Activated CD4-positive, alpha-beta memory T cell treated with anti-CD3 and anti-CD28 coated beads for 36 hours (primary cell): ENCODE data around the gene LSM10. TPM values are rescaled to one million over a fixed set of nuclear protein-coding genes. Genes with fewer than 3 reads are reported as not detected.

ENCODE experiments used
- CTCF ChIA-PET: fragments of 350-600 bp; sonication (Branson Sonifier 250); formaldehyde crosslinking; loops from one replicate; lab custom pipeline; 2021; ENCODE audit warnings: antibody characterized with exemption, inconsistent platforms; lab: Charles Lee
- POLR2A ChIA-PET: fragments of 350-600 bp; sonication (Branson Sonifier 250); formaldehyde crosslinking; loops from one replicate; lab custom pipeline; 2021; ENCODE audit warnings: antibody characterized with exemption; lab: Charles Lee
- DNase-seq: peaks from one replicate; pipeline ENCODE4 v3.0.0-alpha.2; 2020
- H3K27ac Mint-ChIP-seq: one replicate; pipeline ENCODE4 v1.8.0; 2021; ENCODE audit warnings: mixed read lengths
- H3K27me3 Mint-ChIP-seq: one replicate; pipeline ENCODE4 v1.8.0; 2021; ENCODE audit warnings: mixed read lengths
- H3K36me3 Mint-ChIP-seq: one replicate; pipeline ENCODE4 v1.8.0; 2021; ENCODE audit warnings: mixed read lengths
- H3K4me1 Mint-ChIP-seq: one replicate; pipeline ENCODE4 v1.8.0; 2021; ENCODE audit warnings: low read depth, mixed read lengths
- H3K4me3 Mint-ChIP-seq: one replicate; pipeline ENCODE4 v1.8.0; 2021; ENCODE audit warnings: mild to moderate bottlenecking, mixed read lengths
- H3K9me3 Mint-ChIP-seq: one replicate; pipeline ENCODE4 v1.8.0; 2021; ENCODE audit warnings: mixed read lengths
- intact Hi-C: fragments of 100-400 bp; cut with micrococcal nuclease; formaldehyde crosslinking; loops from one replicate; pipeline ENCODE4 v1.15.1; 2023
- total RNA-seq, 2 experiments: library from RNA; stranded (reverse); gene quantifications; one replicate each; pipeline ENCODE4 v1.2.3, GENCODE V29; 2021

LSM10 gene
- total RNA-seq, 2 experiments from 2014 or later = 46.0 to 47.0 TPM

DNA sequence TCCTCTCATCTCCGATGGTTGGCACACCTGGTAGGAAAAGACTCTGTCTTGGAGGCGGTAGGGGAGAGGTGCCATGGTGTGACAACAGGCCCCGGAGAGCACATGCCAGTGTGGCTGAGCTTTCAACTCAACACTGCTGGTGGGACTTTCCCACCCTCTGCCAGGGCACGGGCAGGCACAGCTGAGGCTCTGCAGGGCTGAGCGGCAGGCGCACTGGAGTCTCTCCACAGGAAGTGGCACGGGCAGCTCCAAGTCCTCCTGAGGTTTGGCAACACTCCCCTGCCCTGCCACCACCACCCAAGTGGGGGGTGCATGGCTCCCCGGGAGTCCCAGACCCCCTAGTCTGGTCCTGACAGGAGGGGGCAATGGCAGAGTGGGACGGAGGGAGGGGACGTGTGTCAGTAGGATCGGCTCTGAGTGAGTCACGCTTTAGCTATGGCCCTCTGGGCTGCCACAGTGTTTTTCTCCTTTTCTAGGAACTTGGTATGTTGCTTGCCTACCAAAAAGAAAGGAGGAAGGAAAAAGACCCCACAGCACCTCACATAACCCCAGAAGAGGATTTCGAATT is 47.0 kb downstream of the LSM10 start:
- peak; percentile 67 for DNase-seq
- CTCF ChIA-PET = interaction anchor here (0.6 to 5.0 kb wide), 10 partner anchors 8 to 202 kb away, joined by 3 to 39 read pairs (median 4); partner anchors contain the start of genes SH3D21 and TRAPPC3
- POLR2A ChIA-PET = interaction anchor here (0.8 to 1.7 kb wide), 3 partner anchors 16 to 47 kb away, joined by 3 to 6 read pairs (median 4); partner anchors contain the start of gene LSM10
- Mint-ChIP-seq H3K4me1 (peaks cover 32% of the 10 kb centered on the region), H3K27ac (peak overlapping the region; percentile 73), H3K4me3 (no peak overlapping the region), H3K36me3 (peaks cover 24% of the 10 kb centered on the region), H3K27me3 (no peaks in the 10 kb centered on the region), H3K9me3 (no peaks in the 10 kb centered on the region)
- intact Hi-C loops = loop anchor here (2.0 kb wide), 1 partner anchor 70 kb away; no protein-coding TSS in a partner anchor

DNA sequence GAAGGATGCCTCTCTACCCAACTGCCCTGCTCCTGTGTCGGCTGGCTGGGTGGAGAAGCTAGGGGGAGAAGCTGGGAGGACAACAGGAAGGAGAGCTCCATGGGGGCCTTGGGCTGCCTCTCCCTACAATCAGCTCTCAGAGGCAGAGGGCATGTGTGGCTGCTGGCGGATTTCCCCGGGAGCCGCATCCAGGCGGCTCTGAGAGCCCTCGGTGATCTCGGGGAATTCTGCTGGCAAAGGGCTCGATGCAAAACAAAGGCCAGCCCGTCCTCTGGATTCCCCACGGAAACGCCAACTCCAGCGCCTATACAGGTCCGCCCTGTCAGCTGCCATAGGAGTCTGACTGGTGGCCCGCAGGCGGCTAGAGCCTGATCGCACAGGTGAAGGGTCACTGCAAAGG is 47.9 kb downstream of the LSM10 start:
- Mint-ChIP-seq H3K4me3 (no peak overlapping the region), H3K4me1 (peaks cover 32% of the 10 kb centered on the region), H3K27ac (no peak overlapping the region), H3K9me3 (no peaks in the 10 kb centered on the region), H3K27me3 (no peaks in the 10 kb centered on the region), H3K36me3 (peaks cover 19% of the 10 kb centered on the region)
- DNase-seq = no peak
- POLR2A ChIA-PET = interaction anchor here (1.1 to 1.7 kb wide), 2 partner anchors 35 to 37 kb away, joined by 5 to 6 read pairs; no protein-coding TSS in a partner anchor
- intact Hi-C loops = loop anchor here (2.0 kb wide), 1 partner anchor 71 kb away; no protein-coding TSS in a partner anchor
- CTCF ChIA-PET = interaction anchor here (1.0 to 5.0 kb wide), 3 partner anchors 18 to 69 kb away, joined by 4 to 39 read pairs (median 5); partner anchors contain the start of gene SH3D21

DNA sequence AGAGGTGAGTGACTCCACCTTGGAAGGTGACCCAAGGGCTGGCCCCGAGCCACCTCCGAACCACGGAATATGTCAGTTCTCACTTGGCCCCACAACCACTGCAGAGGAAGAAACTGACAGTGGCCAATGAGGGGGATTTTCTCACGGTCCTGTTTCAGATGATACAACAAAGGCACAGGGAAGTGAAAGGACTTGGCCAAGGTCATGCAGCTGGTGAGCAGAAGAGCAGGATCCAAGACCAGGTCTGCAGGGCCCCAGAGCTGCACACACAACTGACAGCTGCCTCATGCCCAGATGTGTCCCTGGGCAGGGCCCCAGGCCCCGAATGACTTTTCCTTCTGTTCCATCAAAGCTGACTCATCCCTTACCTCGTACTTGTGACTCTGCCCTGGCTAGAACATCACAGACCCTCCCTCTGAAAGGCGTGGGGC is 48.5 kb downstream of the LSM10 start:
- Mint-ChIP-seq H3K36me3 (peaks cover 21% of the 10 kb centered on the region), H3K4me1 (peaks cover 32% of the 10 kb centered on the region), H3K9me3 (no peaks in the 10 kb centered on the region), H3K27me3 (no peaks in the 10 kb centered on the region), H3K4me3 (no peak overlapping the region), H3K27ac (peak overlapping the region; percentile 38)
- ChIA-PET POLR2A (interaction anchor here (1.1 kb wide), 2 partner anchors 36 to 43 kb away, joined by 3 to 5 read pairs; partner anchors contain the start of gene SH3D21), CTCF (interaction anchor here (1.9 to 5.0 kb wide), 2 partner anchors 19 to 69 kb away, joined by 4 to 39 read pairs; no protein-coding TSS in a partner anchor)
- intact Hi-C loops = no loop called here
- DNase-seq = peak; percentile 46

DNA sequence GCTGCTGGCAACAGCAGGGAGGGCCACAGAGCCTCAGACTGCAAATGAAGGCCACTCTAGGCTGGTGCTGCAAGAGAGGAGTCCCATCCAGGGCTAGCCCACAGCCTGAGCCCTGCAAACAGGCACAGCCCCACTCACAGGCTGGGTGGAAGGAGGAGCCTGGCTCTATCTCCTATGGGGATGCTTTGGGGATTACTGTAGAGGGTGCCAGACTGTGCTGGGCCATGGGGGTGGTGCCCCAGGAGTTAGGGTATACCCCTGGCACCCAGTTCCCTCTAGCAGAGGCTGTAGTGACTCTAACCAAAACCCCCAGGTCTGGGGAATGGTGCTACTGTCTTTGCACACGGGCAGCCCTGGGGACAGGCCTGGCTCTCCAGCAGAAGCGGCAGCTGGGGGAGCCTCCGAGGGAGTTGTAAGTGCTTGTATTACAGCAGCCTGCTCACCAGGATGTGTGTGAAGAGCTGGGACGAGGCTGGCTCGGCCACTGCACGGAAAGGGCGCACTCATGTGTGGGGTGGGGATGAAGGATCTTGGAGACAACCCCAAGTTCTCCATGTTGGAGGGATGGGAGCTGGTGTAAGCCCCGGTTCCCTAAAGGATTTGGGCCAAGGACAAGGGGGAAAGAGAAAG is 50.9 kb downstream of the LSM10 start:
- H3K9me3 Mint-ChIP-seq = no peaks in the 10 kb centered on the region
- no peak overlapping the region for H3K4me3 Mint-ChIP-seq
- H3K4me1 Mint-ChIP-seq = peaks cover 31% of the 10 kb centered on the region
- no peak overlapping the region for H3K27ac Mint-ChIP-seq
- ChIA-PET POLR2A (no interaction called here), CTCF (interaction anchor here (1.0 to 3.0 kb wide), 3 partner anchors 21 to 75 kb away, joined by 3 to 10 read pairs (median 6); no protein-coding TSS in a partner anchor)
- peaks cover 24% of the 10 kb centered on the region for H3K36me3 Mint-ChIP-seq
- DNase-seq = no peak
- H3K27me3 Mint-ChIP-seq = no peaks in the 10 kb centered on the region
- intact Hi-C loops = no loop called here

DNA sequence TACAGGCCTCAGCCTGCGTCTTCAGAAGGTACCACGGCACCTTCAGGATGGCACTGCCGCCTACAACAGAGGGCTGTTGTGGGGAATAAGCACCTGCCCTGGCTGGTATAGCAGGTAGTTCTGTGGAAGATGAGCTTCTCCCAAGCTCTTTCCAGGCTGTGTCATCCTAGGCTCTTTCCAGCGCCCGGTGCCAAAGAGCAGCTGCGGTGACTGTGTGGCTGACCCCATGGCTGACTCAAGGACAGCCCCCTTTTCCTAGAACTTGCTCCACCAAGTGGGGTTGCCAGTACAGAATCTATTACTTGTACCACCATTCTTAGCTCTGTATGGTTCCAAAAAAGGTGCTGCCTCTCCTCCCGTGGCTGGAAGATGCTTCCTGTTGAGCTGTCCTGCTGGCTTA is 52.4 kb downstream of the LSM10 start:
- Mint-ChIP-seq H3K27ac (no peak overlapping the region), H3K36me3 (peaks cover 34% of the 10 kb centered on the region), H3K4me1 (peaks cover 16% of the 10 kb centered on the region), H3K9me3 (no peaks in the 10 kb centered on the region), H3K4me3 (no peak overlapping the region), H3K27me3 (no peaks in the 10 kb centered on the region)
- ChIA-PET CTCF (interaction anchor here (3.0 kb wide), 1 partner anchor 22 kb away, joined by 10 read pairs; no protein-coding TSS in a partner anchor), POLR2A (no interaction called here)
- DNase-seq = no peak
- intact Hi-C loops = no loop called here

DNA sequence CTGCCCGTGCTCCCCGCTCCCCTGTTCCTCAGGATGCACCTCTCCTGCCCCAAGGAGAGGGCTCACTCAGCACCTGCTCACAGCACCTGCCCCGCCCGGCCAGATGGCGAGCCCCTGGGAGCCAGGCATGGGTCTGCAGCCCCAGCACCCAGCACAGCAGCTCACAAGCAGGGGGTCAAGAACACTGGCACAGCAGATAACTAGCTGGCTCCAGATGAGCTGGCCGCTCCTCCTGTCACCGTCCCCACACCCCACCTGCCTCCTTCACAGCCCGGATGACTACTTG is 53.4 kb downstream of the LSM10 start:
- intact Hi-C loops = no loop called here
- Mint-ChIP-seq H3K4me3 (no peak overlapping the region), H3K27me3 (no peaks in the 10 kb centered on the region), H3K9me3 (no peaks in the 10 kb centered on the region), H3K4me1 (peaks cover 11% of the 10 kb centered on the region), H3K36me3 (peaks cover 35% of the 10 kb centered on the region), H3K27ac (no peak overlapping the region)
- DNase-seq = no peak
- ChIA-PET CTCF (interaction anchor here (0.6 to 3.7 kb wide), 3 partner anchors 58 to 206 kb away, joined by 6 to 43 read pairs (median 7); no protein-coding TSS in a partner anchor), POLR2A (interaction anchor here (0.6 kb wide), 1 partner anchor 66 kb away, joined by 3 read pairs; no protein-coding TSS in a partner anchor)

DNA sequence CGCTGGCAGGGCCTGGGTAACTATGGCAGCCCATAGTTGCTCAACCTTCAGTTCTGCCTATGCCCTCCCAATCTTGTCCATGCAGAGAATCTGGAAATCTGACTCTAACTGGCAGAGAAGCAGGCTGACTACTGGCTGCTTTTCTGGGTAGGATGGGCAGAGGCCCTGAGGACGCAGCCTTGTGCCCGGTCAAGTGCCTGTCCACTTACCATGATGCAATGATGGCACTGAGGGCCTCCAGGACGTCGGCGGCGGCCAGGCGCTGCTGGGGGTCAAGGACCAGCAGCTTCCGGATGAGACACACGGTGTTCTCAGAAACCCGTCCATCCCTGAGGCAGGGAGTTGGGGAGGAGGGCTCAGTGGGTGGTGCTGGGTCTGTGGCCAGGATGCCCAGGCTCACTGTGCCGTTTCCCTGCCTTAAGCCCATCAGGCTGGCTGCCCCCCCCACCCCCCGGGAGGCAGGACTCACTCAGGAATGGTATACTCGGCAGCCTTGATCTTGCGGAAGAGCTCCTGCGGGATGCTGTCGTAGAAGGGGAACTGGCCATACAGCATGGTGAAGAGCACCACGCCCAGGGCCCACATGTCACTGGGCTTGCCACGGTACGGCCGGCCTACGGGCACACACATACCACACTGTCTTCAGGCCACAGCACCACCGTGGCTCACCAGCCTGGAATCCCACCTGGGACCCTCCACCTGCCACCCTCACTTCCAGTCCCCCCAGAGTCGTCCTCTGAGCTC is 53.9 kb downstream of the LSM10 start:
- no peak for DNase-seq
- POLR2A ChIA-PET = interaction anchor here (0.6 kb wide), 1 partner anchor 66 kb away, joined by 3 read pairs; no protein-coding TSS in a partner anchor
- CTCF ChIA-PET = interaction anchor here (0.6 to 3.7 kb wide), 12 partner anchors 16 to 205 kb away, joined by 3 to 56 read pairs (median 8); no protein-coding TSS in a partner anchor
- Mint-ChIP-seq H3K4me3 (no peak overlapping the region), H3K4me1 (peaks cover 12% of the 10 kb centered on the region), H3K27ac (no peak overlapping the region), H3K27me3 (no peaks in the 10 kb centered on the region), H3K9me3 (no peaks in the 10 kb centered on the region), H3K36me3 (peaks cover 33% of the 10 kb centered on the region)
- intact Hi-C loops = loop anchor here (2.0 kb wide), 1 partner anchor 25 kb away; no protein-coding TSS in a partner anchor

Other genes with a start within 250 kb of the LSM10 start
- 10 to 100 TPM; 56.7 to 56.8 TPM for gene TRAPPC3, start 248.4 kb downstream of the LSM10 start, total RNA-seq
- gene MAP7D1, start 241.7 kb downstream of the LSM10 start, total RNA-seq = 100 to 1,000 TPM; 138 to 143 TPM
- gene THRAP3, start 173.5 kb downstream of the LSM10 start, total RNA-seq = 100 to 1,000 TPM; 135 to 138 TPM
- 10 to 100 TPM; 16.9 to 18.1 TPM for gene SH3D21, start 91.5 kb downstream of the LSM10 start, total RNA-seq
- gene EVA1B, start 74.3 kb downstream of the LSM10 start, total RNA-seq = 10 to 100 TPM; 11.6 to 12.8 TPM
- 10 to 100 TPM; 57.3 to 57.4 TPM for gene STK40, start 12.0 kb downstream of the LSM10 start, total RNA-seq
- 1 to 10 TPM; 1.8 to 2.7 TPM for gene OSCP1, start 52.5 kb upstream of the LSM10 start, total RNA-seq
- gene MRPS15, start 66.5 kb upstream of the LSM10 start, total RNA-seq = 100 to 1,000 TPM; 113 to 115 TPM
- gene CSF3R, start 85.0 kb upstream of the LSM10 start, total RNA-seq = not detected